HG02885 (cell line): ENCODE measurements around the gene DNAH8.

Experiments used
- ATAC-seq: cut with Tn5 transposase; IDR thresholded peaks from one replicate; pipeline ENCODE4 v1.9.1; 2021; ENCODE audit warnings: mild to moderate bottlenecking; ENCODE audit not compliant: unreplicated experiment, poor library complexity

Gene DNAH8

GRCh38 chr6:38988736-38989449 lies 273.8 kb downstream of the DNAH8 start:
- no peak for ATAC-seq

- no peak for ATAC-seq
Measured at GRCh38 chr6:38990475-38990874, 275.4 kb downstream of the DNAH8 start.

- no peak for ATAC-seq
Measured at GRCh38 chr6:38996676-38997075, 281.6 kb downstream of the DNAH8 start.

GRCh38 chr6:38997128-38997761 lies 282.1 kb downstream of the DNAH8 start:
- no peak for ATAC-seq

GRCh38 chr6:39003072-39003471 lies 288.0 kb downstream of the DNAH8 start:
- no peak for ATAC-seq

GRCh38 chr6:39003492-39003891 lies 288.4 kb downstream of the DNAH8 start:
- no peak for ATAC-seq

- no peak for ATAC-seq
Measured at GRCh38 chr6:39004801-39005200, 289.7 kb downstream of the DNAH8 start.

GRCh38 chr6:39005774-39006173 lies 290.7 kb downstream of the DNAH8 start:
- no peak for ATAC-seq

GRCh38 chr6:39007575-39007974 lies 292.5 kb downstream of the DNAH8 start:
- ATAC-seq, result no peak

GRCh38 chr6:39008737-39009136 lies 293.6 kb downstream of the DNAH8 start:
- no peak for ATAC-seq

- ATAC-seq, result no peak
Measured at GRCh38 chr6:39009476-39009875, 294.4 kb downstream of the DNAH8 start.

GRCh38 chr6:39016839-39017546 lies 301.9 kb downstream of the DNAH8 start:
- ATAC-seq, result no peak

- no peak for ATAC-seq
Measured at GRCh38 chr6:39017547-39017880, 302.4 kb downstream of the DNAH8 start.

- no peak for ATAC-seq
Measured at GRCh38 chr6:39018103-39018502, 303.0 kb downstream of the DNAH8 start.

GRCh38 chr6:39020136-39020535 lies 305.0 kb downstream of the DNAH8 start:
- ATAC-seq, result no peak

- ATAC-seq, result no peak
Measured at GRCh38 chr6:39021041-39021440, 305.9 kb downstream of the DNAH8 start.

GRCh38 chr6:39021779-39022178 lies 306.7 kb downstream of the DNAH8 start:
- no peak for ATAC-seq

- ATAC-seq, result no peak
Measured at GRCh38 chr6:39026175-39026574, 311.1 kb downstream of the DNAH8 start.

- ATAC-seq, result peak; percentile 69
Measured at GRCh38 chr6:39029156-39030011, 314.3 kb downstream of the DNAH8 start.

- ATAC-seq, result no peak
Measured at GRCh38 chr6:39035681-39036080, 320.6 kb downstream of the DNAH8 start.

GRCh38 chr6:39037082-39037508 lies 322.0 kb downstream of the DNAH8 start:
- no peak for ATAC-seq
